HUES6 (cell line): ENCODE data around the gene SNAPC1.
"Not testable (repeated sequence)": the region's sequence is repeated elsewhere in the genome, so short reads cannot be mapped to it uniquely, and the experiment has no call there.

Experiments
- H3K27ac ChIP-seq: 2 replicates; pipeline ENCODE4 v1.7.0; 2013; ENCODE audit warnings: low read depth, mild to moderate bottlenecking, low read length, inconsistent platforms
- H3K27me3 ChIP-seq: 2 replicates; pipeline ENCODE4 v1.6.1; 2013; ENCODE audit warnings: low read length; ENCODE audit not compliant: control insufficient read depth, insufficient read depth
- H3K36me3 ChIP-seq: 2 replicates; pipeline ENCODE4 v1.6.1; 2013; ENCODE audit warnings: low read length; ENCODE audit not compliant: control insufficient read depth, insufficient read depth
- H3K4me1 ChIP-seq: 2 replicates; pipeline ENCODE4 v1.6.1; 2013; ENCODE audit warnings: low read length; ENCODE audit not compliant: control insufficient read depth, insufficient read depth
- H3K4me3 ChIP-seq: 2 replicates; pipeline ENCODE4 v1.5.1; 2013; ENCODE audit warnings: low read depth, low read length
- H3K9ac ChIP-seq: one replicate; pipeline ENCODE4 v1.6.1; 2013; ENCODE audit warnings: mild to moderate bottlenecking, low read length
- H3K9me3 ChIP-seq: 2 replicates; pipeline ENCODE4 v1.6.1; 2013; ENCODE audit warnings: low read depth, low read length; ENCODE audit not compliant: control insufficient read depth, insufficient read depth

SNAPC1 gene

DNA sequence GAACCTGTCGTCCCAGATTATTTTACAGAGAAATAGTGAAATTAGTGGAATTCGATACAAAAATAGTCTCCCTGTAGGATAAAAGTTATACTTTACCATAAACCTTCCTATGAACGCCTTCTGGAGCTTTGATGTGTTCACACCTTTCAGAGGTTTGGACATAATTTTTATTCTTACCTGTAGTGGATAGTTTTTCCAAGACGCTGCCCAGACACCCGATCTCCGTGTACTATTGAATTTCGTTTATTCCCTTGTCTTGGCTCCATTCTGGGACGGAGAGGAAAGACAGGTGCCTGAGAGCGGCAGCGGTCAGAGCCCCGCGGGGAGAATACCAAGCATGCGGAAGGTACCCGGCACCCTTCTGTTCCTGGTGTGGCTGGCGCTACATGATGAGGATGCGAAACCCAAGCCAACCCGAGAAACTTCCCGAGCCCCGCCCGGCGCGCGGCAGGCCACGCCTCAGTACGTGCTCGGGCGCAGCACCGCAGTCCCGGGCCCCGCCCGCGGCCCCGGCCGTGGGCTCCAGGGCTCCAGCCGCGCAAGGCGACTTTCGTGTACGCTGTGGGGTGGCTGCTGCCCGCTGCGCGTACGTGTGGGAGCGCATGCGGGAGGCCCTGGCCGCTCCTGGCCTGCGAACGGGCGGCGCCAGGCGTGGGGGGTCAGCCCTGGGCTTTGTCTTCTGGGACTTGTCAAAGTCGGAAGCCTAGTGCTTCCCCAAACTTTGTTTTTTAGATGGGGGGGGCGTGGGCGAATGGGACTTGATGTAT, 11.3 kb upstream of the SNAPC1 start:
- H3K9ac ChIP-seq = no peak overlapping the region
- H3K4me3 ChIP-seq = peak overlapping the region; percentile 59
- H3K4me1 ChIP-seq = peaks cover 15% of the 10 kb centered on the region
- H3K27me3 ChIP-seq = no peaks in the 10 kb centered on the region
- H3K27ac ChIP-seq = no peak overlapping the region
- peaks cover 28% of the 10 kb centered on the region for H3K36me3 ChIP-seq
- no peaks in the 10 kb centered on the region for H3K9me3 ChIP-seq

GRCh38 chr14:61751475-61751989, 10.7 kb upstream of the SNAPC1 start:
- Histone ChIP-seq H3K4me1 (peaks cover 15% of the 10 kb centered on the region), H3K9ac (no peak overlapping the region), H3K9me3 (no peaks in the 10 kb centered on the region; the same call in 1 of the 2 replicates), H3K27me3 (no peaks in the 10 kb centered on the region), H3K4me3 (peak overlapping the region; percentile 59), H3K27ac (no peak overlapping the region), H3K36me3 (peaks cover 22% of the 10 kb centered on the region)

- Histone ChIP-seq H3K36me3 (peaks cover 11% of the 10 kb centered on the region), H3K9me3 (no peaks in the 10 kb centered on the region; the same call in 1 of the 2 replicates), H3K9ac (no peak overlapping the region), H3K27ac (no peak overlapping the region), H3K27me3 (no peaks in the 10 kb centered on the region), H3K4me3 (no peak overlapping the region), H3K4me1 (peaks cover 15% of the 10 kb centered on the region)
These were observed 9.6 kb upstream of the SNAPC1 start for GRCh38 chr14:61752626-61753025.

DNA sequence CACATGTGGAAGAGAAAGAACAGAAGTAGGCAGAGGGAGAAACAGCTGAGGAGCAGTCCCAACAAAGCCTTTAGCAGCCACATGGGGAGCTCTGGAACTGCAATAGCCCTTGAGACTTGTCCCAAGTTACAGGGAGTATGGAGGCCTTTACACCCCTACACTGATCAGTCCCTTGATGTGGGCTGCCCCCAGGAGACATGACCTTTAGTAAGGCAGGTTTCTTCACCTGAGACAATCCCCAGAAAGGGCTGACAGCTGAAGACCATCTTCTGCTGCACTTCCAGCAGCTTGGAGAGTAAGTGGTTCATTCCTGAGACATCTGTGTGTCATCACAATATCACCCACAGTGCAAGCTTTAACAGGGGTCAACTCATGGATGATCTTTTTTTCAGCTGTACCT, 8.6 kb upstream of the SNAPC1 start:
- H3K9ac ChIP-seq = no peak overlapping the region
- H3K9me3 ChIP-seq = no peaks in the 10 kb centered on the region; the same call in 1 of the 2 replicates
- H3K36me3 ChIP-seq = 0 out of 2 replicates have a peak, but pooled peaks cover 1% of the 10 kb centered on the region
- peaks cover 15% of the 10 kb centered on the region for H3K4me1 ChIP-seq
- no peaks in the 10 kb centered on the region for H3K27me3 ChIP-seq
- H3K4me3 ChIP-seq = no peak overlapping the region
- no peak overlapping the region for H3K27ac ChIP-seq

DNA sequence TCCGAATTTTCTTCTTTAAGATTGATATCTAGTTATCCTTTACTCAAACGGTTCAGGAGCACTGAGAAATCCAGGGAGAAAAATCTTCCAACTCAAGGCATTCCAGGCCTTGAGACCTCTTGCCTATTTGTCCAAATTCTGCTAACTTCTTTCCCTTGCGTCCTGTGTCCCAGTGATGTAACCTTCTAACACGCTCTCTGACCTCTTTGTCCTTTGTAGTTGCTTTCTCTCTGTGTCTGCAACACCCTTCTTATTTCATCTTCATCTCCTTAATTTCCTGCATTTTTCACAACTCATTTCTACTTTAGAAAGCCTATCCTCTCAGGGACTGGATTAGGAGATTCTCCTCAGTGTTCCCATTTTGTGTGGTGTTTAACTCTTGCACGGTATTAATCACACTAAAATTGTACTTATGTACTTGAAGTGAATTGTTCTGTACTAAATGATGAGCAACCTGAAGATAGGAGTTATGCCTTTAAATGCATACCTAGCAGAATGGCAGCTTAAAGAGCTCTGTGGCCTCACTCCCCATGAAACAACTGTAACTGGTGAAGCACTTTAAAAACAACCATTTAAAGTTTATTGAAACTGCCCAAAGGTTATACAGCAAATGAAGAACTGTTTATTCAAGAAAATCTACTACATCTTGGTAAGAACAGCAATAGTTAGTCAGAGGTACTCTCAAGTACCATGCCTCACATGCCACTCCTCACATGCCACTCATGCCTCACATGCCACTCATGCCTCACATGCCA, 7.4 kb upstream of the SNAPC1 start:
- no peaks in the 10 kb centered on the region; the same call in 1 of the 2 replicates for H3K9me3 ChIP-seq
- no peak overlapping the region for H3K9ac ChIP-seq
- H3K27ac ChIP-seq = peak overlapping the region; percentile 23; the same call in 1 of the 2 replicates
- H3K4me1 ChIP-seq = peaks cover 8% of the 10 kb centered on the region
- no peaks in the 10 kb centered on the region for H3K36me3 ChIP-seq
- H3K4me3 ChIP-seq = no peak overlapping the region
- H3K27me3 ChIP-seq = no peaks in the 10 kb centered on the region

DNA sequence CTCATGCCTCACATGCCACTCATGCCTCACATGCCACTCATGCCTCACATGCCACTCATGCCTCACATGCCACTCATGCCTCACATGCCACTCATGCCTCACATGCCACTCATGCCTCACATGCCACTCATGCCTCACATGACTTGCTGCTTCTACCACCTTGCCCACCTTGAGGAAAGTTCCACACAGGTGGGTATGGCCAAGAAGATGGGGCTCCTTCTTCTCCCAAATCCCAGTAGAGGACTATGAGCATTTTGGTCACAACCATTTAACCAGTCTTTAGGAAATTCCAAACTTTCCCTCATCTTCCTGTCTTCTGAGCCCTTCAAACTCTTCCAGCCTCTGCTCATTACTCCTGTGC, 6.9 kb upstream of the SNAPC1 start:
- H3K27ac ChIP-seq = peak overlapping the region; percentile 64; the same call in 1 of the 2 replicates
- H3K36me3 ChIP-seq, H3K9me3 ChIP-seq, H3K4me3 ChIP-seq, H3K9ac ChIP-seq, H3K4me1 ChIP-seq, H3K27me3 ChIP-seq: not testable (repeated sequence)

DNA sequence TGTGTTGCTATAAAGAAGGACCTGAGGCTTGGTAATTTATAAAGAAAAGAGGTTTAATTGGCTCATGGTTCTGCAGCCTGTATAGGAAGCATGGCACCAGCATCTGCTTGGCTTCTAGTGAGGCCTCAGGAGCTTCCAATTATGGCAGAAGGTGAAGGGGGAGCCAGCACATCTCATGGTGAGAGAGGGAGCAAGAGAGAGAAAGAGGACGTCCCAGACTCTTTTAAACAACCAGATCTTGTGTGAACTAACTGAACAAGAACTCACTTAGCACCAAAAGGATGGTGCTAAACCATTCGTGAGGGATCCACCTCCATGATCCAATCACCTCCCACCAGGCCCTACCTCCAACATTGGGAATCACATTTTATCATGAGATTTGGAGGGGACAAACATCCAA, 6.1 kb upstream of the SNAPC1 start:
- Histone ChIP-seq H3K36me3 (no peaks in the 10 kb centered on the region), H3K27ac (no peak overlapping the region), H3K9ac (no peak overlapping the region), H3K27me3 (no peaks in the 10 kb centered on the region), H3K4me3 (no peak overlapping the region), H3K9me3 (no peaks in the 10 kb centered on the region; the same call in 1 of the 2 replicates), H3K4me1 (peaks cover 6% of the 10 kb centered on the region)

DNA sequence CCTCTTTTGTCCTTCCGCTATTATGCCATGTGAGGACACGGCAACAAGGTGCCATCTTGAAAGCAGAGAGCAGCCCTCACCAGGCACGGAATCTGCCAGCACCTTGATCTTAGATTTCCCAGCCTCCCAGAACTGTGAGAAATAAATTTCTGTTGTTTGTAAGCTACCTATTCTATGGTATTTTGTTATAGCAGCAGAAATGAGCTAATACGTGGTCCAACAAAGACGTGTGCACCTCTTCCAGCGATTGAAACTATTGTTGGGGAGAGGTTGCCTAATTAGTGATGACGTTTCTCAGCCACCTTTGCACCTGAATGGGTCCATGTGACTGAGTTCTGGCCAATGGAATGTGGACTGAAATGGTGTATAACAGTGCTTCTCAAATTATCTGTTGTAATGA, 2.3 kb upstream of the SNAPC1 start:
- no peaks in the 10 kb centered on the region; the same call in 1 of the 2 replicates for H3K9me3 ChIP-seq
- H3K9ac ChIP-seq = no peak overlapping the region
- H3K36me3 ChIP-seq = no peaks in the 10 kb centered on the region
- H3K4me3 ChIP-seq = no peak overlapping the region
- H3K4me1 ChIP-seq = peaks cover 11% of the 10 kb centered on the region
- no peaks in the 10 kb centered on the region for H3K27me3 ChIP-seq
- no peak overlapping the region for H3K27ac ChIP-seq

GRCh38 chr14:61761557-61761956, 663 bp upstream of the SNAPC1 start:
- peak overlapping the region; percentile 70 for H3K9ac ChIP-seq
- peak overlapping the region; percentile 55 for H3K27ac ChIP-seq
- peaks cover 20% of the 10 kb centered on the region for H3K4me1 ChIP-seq
- peak overlapping the region; percentile 84 for H3K4me3 ChIP-seq
- no peaks in the 10 kb centered on the region for H3K27me3 ChIP-seq
- no peaks in the 10 kb centered on the region for H3K36me3 ChIP-seq
- no peaks in the 10 kb centered on the region for H3K9me3 ChIP-seq

- Histone ChIP-seq H3K4me3 (peak overlapping the region; percentile 84), H3K4me1 (peaks cover 20% of the 10 kb centered on the region), H3K27ac (no peak overlapping the region), H3K9me3 (no peaks in the 10 kb centered on the region), H3K9ac (no peak overlapping the region), H3K36me3 (peaks cover 23% of the 10 kb centered on the region), H3K27me3 (no peaks in the 10 kb centered on the region)
These were observed 2.3 kb downstream of the SNAPC1 start for GRCh38 chr14:61764342-61765122.
